ENCODE results near the gene EYS.

GRCh38 chr6:65248101-65248610 lies 458.9 kb downstream of the EYS start:
- TF ChIP-seq CTCF (conservative IDR thresholded peaks at IDR 0.05; ENCODE audit: low read length), result no peak
- TF ChIP-seq EZH2phosphoT487 (IDR thresholded peaks at IDR 0.05; ENCODE audit: borderline replicate concordance), result no peak

All from Loucy (cell line).